ENCODE data around the gene ARHGEF33. TPM values are rescaled to one million over a fixed set of nuclear protein-coding genes. Genes with fewer than 3 reads are reported as not detected.

Gene ARHGEF33
- total RNA-seq, 1 experiment from 2014 or later: 0.30 TPM

- no peaks in the 10 kb centered on the region for H4K20me1 ChIP-seq (ENCODE audit: insufficient read depth)
- intact Hi-C loops (cut with micrococcal nuclease): no loop called here
- H3K27ac ChIP-seq (ENCODE audit: low read depth, low read length): peak within 1 kb of the TSS; percentile 41; the same call in 1 of the 2 replicates
- peaks cover 3 to 13% of the 10 kb centered on the region in 2 experiments; a peak in 3 of 4 replicates for H3K4me1 ChIP-seq (ENCODE audit: control insufficient read depth in 1 of 2, insufficient read depth in 2 of 2, low read length in 2 of 2)
- H3K4me2 ChIP-seq (ENCODE audit: low read length): peak within 1 kb of the TSS; percentile 92
- DNase-seq (ENCODE audit: low read depth, low spot score) (peak; percentile 69), ATAC-seq (peak; percentile 99)
- no peaks in the 10 kb centered on the region for H3K9me2 ChIP-seq (ENCODE audit: insufficient read depth)
- RAD21 ChIA-PET (ENCODE audit: low non-redundant PET in 1 of 2, low total read pairs in 2 of 2, uncharacterized antibody in 2 of 2, unreplicated experiment in 2 of 2): no interaction called here
- no TSS peak for BruUV-seq (replicated peaks)
- no peaks in the 10 kb centered on the region for H3K36me3 ChIP-seq (ENCODE audit: control insufficient read depth in 1 of 2, insufficient read depth in 2 of 2, low read length in 2 of 2)
- H3K9ac ChIP-seq (ENCODE audit: low read length): peak within 1 kb of the TSS; percentile 73
- CTCF ChIA-PET: interaction anchor here (1.8 kb wide), 1 partner anchor 294 kb away, joined by 4 read pairs; no protein-coding TSS in a partner anchor
- no peaks in the 10 kb centered on the region for H3K9me3 ChIP-seq (ENCODE audit: control insufficient read depth in 1 of 2, insufficient read depth in 1 of 2, low read depth in 1 of 2, low read length in 2 of 2)
- TF ChIP-seq ZBTB33 (IDR thresholded peaks at IDR 0.05; ENCODE audit: extremely low read depth, insufficient replicate concordance, low read length) (peak; percentile 48), CEBPB (IDR thresholded peaks at IDR 0.05; ENCODE audit: low read depth) (no peak), SIN3A (IDR thresholded peaks at IDR 0.05; ENCODE audit: low read depth) (peak; percentile 79), ELF1 (IDR thresholded peaks at IDR 0.05; ENCODE audit: borderline replicate concordance, low read depth) (peak; percentile 34; the same call in 1 of the 2 replicates), SP1 (IDR thresholded peaks at IDR 0.05; ENCODE audit: low read depth) (peak; percentile 72), EZH2 (IDR thresholded peaks at IDR 0.05) (no peak), POLR2AphosphoS5 (IDR thresholded peaks at IDR 0.05; ENCODE audit: low read depth, low read length) (peak; percentile 81), MAX (IDR thresholded peaks at IDR 0.05) (peak; percentile 55), ZFX (IDR thresholded peaks at IDR 0.05) (peak; percentile 40; the same call in 1 of the 2 replicates), TCF7L2 (IDR thresholded peaks at IDR 0.05; ENCODE audit: borderline replicate concordance, extremely low read depth, insufficient read depth, insufficient read length) (peak; percentile 60), RAD21 (IDR thresholded peaks at IDR 0.05; ENCODE audit: low read depth) (no peak)
- no peaks in the 10 kb centered on the region for H3K27me3 ChIP-seq (ENCODE audit: insufficient read depth, low read length)
- POLR2A ChIA-PET: interaction anchor here (1.2 to 1.3 kb wide), 2 partner anchors 23 to 125 kb away, joined by 3 to 6 read pairs; partner anchors contain the start of gene SRSF7
- peak within 1 kb of the TSS; percentile 20 for H2AFZ ChIP-seq (ENCODE audit: low read depth, low read length, poor library complexity, severe bottlenecking)
- H3K79me2 ChIP-seq (ENCODE audit: insufficient read depth, low read length): peaks cover 20% of the 10 kb centered on the region
- H3K4me3 ChIP-seq (replicated peaks in 1 of 2; ENCODE audit: low read depth in 1 of 2, low read length in 2 of 2): peak within 1 kb of the TSS; percentile 81 to 97
Measured at GRCh38 chr2:38875576-38876367, 13.9 kb upstream of the ARHGEF33 start, which contains the start of the genes DHX57 and MORN2. Gene DHX57 (minus strand): TSS chr2:38875934. CDS start chr2:38868405, 7,529 bp downstream. Gene MORN2 (plus strand): TSS chr2:38875976.

All from HCT116 (cell line).